Right lobe of liver (tissue), 6 donors: ENCODE measurements around the gene IVNS1ABP. TPM values are rescaled to one million over a fixed set of nuclear protein-coding genes. Genes with fewer than 3 reads are reported as not detected.

Experiments used
- ATAC-seq, 4 donors: fragments of 200-7000 bp; cut with Tn5 transposase; one replicate each; pipeline ENCODE4 v1.9.1; 2020; ENCODE audit warnings: mild to moderate bottlenecking in 4 of 4, moderate library complexity in 4 of 4
- DNase-seq, 3 donors: peaks; one replicate each; pipeline ENCODE4 v3.0.0-alpha.2; 2020
- H3K27ac ChIP-seq, 3 donors: fragments of 200-600 bp; one replicate each; pipeline ENCODE4 v1.8.0; 2022
- H3K27me3 ChIP-seq, 2 donors: fragments of 200-600 bp; one replicate each; pipeline ENCODE4 v1.8.0; 2022
- H3K36me3 ChIP-seq, 4 donors: fragments of 200-600 bp; sonication (generic) in 1 of 4; one replicate each; pipeline versions ENCODE4 v1.5.1 to v1.8.0; 2017 to 2022; ENCODE audit warnings: control low read depth in 1 of 4
- H3K4me1 ChIP-seq, 4 donors: fragments of 200-600 bp; sonication (generic) in 1 of 4; one replicate each; pipeline versions ENCODE4 v1.5.1 to v1.8.0; 2017 to 2022; ENCODE audit warnings: control low read depth in 1 of 4
- H3K4me3 ChIP-seq, 3 donors: fragments of 200-600 bp; one replicate each; pipeline ENCODE4 v1.8.0; 2022
- H3K9me3 ChIP-seq, 4 donors: fragments of 200-600 bp; sonication (generic) in 1 of 4; one replicate each; pipeline versions ENCODE4 v1.5.1 to v1.8.0; 2017 to 2022; ENCODE audit warnings: control low read depth in 1 of 4
- CTCF ChIP-seq, 4 donors: fragments of 200-600 bp in 3 of 4; fragments of 450-650 bp in 1 of 4; IDR thresholded peaks; one replicate each; pipeline versions ENCODE4 v1.5.1 to v1.8.0; 2016 to 2022; ENCODE audit warnings: antibody characterized with exemption in 4 of 4, mild to moderate bottlenecking in 2 of 4
- POLR2A ChIP-seq: fragments of 450-650 bp; IDR thresholded peaks from one replicate; pipeline ENCODE4 v1.6.1; 2017; ENCODE audit warnings: antibody characterized with exemption, mild to moderate bottlenecking
- WGBS: methylation state at CpG from one replicate; pipeline ENCODE4 v1.1.6; 2018; ENCODE audit warnings: low coverage, low lambda C conversion rate; ENCODE audit not compliant: insufficient coverage; ENCODE audit errors: missing lambda C conversion rate; 5-methylcytosine and 5-hydroxymethylcytosine counted together
- intact Hi-C, 2 donors: fragments of 100-400 bp; cut with DNase I; formaldehyde crosslinking; loops; one replicate each; pipeline versions ENCODE4 v1.11.2 to v1.14.1; 2022
- total RNA-seq, 6 experiments: library from RNA; depleted of rRNA in 2 of 6; stranded (reverse); fragments of >200 nt in 2 of 6; fragmentation: NEBNext Ultra II Directional in 3 of 6; extraction: Animal tissue kit (Norgen Biotek cat#: 25700) in 3 of 6; gene quantifications; one replicate each; pipeline versions ENCODE4 v1.1.0 to v1.2.4, GENCODE V29; 2016 to 2023
- donor health status: DM: no; HTN: yes; CAD: no.
- donor health status: DM: no; HTN: no; CAD: no.
- donor health status: DM: no; HTN: no; CAD: no.
- donor health status: DM: no; HTN: yes; CAD: no.
- donor health status: DM: no; HTN: yes; CAD: no.

IVNS1ABP gene
- total RNA-seq, 6 experiments from 2014 or later, result 17.0 to 38.3 (median 26.8) TPM

DNA sequence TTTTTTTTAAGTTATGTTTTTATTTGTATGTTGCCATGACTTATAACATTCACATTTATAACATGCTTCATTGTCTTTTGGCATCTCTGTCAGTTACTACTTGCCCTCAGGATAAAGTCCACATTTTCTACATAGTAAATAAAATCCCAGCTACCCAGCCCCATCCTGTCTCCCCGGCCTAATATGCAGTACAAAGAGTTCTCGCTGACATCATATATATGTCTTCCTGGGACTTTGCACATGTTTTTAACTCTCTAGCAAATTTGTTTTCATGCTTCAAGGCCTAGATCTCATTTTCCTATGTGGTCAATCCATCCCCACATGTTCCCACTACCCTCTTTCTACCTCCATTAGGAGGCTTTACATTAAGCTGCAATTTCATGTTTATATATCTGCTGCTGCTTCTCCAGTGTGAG lies 33.0 kb upstream of the IVNS1ABP start:
- TF ChIP-seq POLR2A (no peak), CTCF (IDR thresholded peaks at IDR 0.05) (no peak)
- peak; percentile 65 to 74 (median 72) for ATAC-seq
- DNase-seq, result no peak
- no peak overlapping the region for H3K27ac ChIP-seq
- H3K27me3 ChIP-seq, result no peaks in the 10 kb centered on the region
- H3K36me3 ChIP-seq, result no peaks in the 10 kb centered on the region
- H3K4me3 ChIP-seq, result no peak overlapping the region
- peaks cover 0 to 15% (median 2%) of the 10 kb centered on the region in 4 donors for H3K4me1 ChIP-seq
- no peaks in the 10 kb centered on the region for H3K9me3 ChIP-seq
- 38% methylated on average over 2 of the region's 2 CpGs for WGBS
- intact Hi-C loops, result no loop called here

DNA sequence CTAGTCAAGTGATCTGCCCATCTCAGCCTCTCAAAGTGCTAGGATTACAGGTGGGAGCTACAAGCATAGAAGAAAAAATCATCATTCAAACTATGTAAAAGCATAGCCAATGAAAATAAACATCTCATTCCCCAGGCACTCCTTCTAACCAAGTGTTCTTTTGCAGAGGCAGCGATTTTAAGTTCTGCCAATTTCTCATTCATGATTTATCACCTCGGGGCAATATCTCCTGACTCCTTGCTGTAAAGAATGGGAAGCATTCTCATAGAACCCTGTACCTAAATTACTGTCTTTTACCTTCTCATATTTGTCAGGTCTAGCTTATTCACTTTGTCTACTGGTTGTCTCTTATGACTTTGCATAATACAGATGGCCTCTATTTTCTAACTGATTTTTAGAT lies 32.5 kb upstream of the IVNS1ABP start:
- no peaks in the 10 kb centered on the region for H3K27me3 ChIP-seq
- intact Hi-C loops, result no loop called here
- no peaks in the 10 kb centered on the region for H3K36me3 ChIP-seq
- peak in 1 of 4 donors; percentile 8 for ATAC-seq
- no peak for DNase-seq
- no peak for TF ChIP-seq CTCF (IDR thresholded peaks at IDR 0.05)
- peaks cover 0 to 15% (median 2%) of the 10 kb centered on the region in 4 donors for H3K4me1 ChIP-seq
- no peak overlapping the region for H3K27ac ChIP-seq
- H3K9me3 ChIP-seq, result no peaks in the 10 kb centered on the region
- H3K4me3 ChIP-seq, result no peak overlapping the region
- WGBS, result 79% methylated on average over 2 of the region's 2 CpGs

DNA sequence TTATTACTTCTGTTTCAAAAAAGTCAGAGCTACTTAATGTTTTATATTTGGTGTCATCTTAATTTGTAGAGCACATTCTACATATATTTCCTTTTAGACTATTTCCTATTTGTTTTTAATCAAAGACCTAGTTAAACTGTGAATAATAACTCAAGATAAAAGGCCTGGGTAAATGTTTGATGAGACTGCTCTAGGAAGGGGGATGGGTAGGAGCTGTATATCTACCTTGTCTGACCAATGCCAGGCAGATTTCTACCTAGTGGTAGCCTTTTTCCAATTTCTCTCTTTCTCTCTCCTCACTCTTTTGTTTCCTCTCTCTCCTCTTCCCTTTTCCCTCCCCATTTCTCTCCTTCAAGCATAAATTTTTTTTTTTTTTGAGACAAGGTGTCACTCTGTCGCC lies 31.9 kb upstream of the IVNS1ABP start:
- no peak for DNase-seq
- H3K36me3 ChIP-seq, result no peaks in the 10 kb centered on the region
- H3K4me1 ChIP-seq, result peaks cover 0 to 15% (median 2%) of the 10 kb centered on the region in 4 donors
- WGBS, result 89% methylated on average over 1 of the region's 1 CpG
- no peaks in the 10 kb centered on the region for H3K9me3 ChIP-seq
- no peaks in the 10 kb centered on the region for H3K27me3 ChIP-seq
- peak in 1 of 4 donors; percentile 34 for ATAC-seq
- intact Hi-C loops, result no loop called here
- H3K27ac ChIP-seq, result no peak overlapping the region
- TF ChIP-seq CTCF (IDR thresholded peaks at IDR 0.05), result no peak
- TF ChIP-seq POLR2A, result no peak
- H3K4me3 ChIP-seq, result no peak overlapping the region

GRCh38 chr1:185348296-185348695 lies 31.3 kb upstream of the IVNS1ABP start:
- H3K36me3 ChIP-seq, result no peaks in the 10 kb centered on the region
- DNase-seq, result no peak
- peaks cover 0 to 15% (median 2%) of the 10 kb centered on the region in 4 donors for H3K4me1 ChIP-seq
- no peak overlapping the region for H3K4me3 ChIP-seq
- no peak for ATAC-seq
- H3K27me3 ChIP-seq, result no peaks in the 10 kb centered on the region
- no peak overlapping the region for H3K27ac ChIP-seq
- intact Hi-C loops, result no loop called here
- H3K9me3 ChIP-seq, result no peaks in the 10 kb centered on the region
- TF ChIP-seq POLR2A (no peak), CTCF (IDR thresholded peaks at IDR 0.05) (no peak)
- 57% methylated on average over 1 of the region's 1 CpG for WGBS
